ENCODE results near the gene KRR1.
"Not testable (repeated sequence)": the region's sequence is repeated elsewhere in the genome, so short reads cannot be mapped to it uniquely, and the experiment has no call there.

The KRR1 gene

DNA sequence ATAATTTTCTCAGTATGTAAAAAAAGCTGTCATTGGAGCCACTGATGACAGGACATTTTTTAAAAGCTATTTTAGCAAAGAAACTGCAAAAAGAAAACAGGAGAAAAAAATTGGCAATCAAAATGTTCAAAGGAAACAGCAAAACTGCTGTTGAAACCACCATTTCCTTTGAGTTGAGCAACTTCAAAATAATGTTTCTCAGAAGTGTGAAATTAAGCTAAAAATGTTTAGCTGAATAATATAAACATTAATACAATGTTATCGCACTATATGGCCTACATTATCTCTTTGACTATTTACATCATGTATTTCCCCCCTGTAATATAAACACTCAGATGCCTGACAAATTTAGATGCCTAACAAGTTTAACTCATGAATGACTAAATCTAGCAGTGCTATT, 54.2 kb downstream of the KRR1 start:
- no peak overlapping the region for H3K4me3 ChIP-seq (ENCODE audit: low read length in 2 of 2)
- no peaks in the 10 kb centered on the region for H3K9me3 ChIP-seq (ENCODE audit: control insufficient read depth in 2 of 2, low read length in 2 of 2)
- no peaks in the 10 kb centered on the region for H3K27me3 ChIP-seq (ENCODE audit: control insufficient read depth in 2 of 2, insufficient read depth in 2 of 2, low read length in 2 of 2)
- no peak overlapping the region for H3K9ac ChIP-seq (ENCODE audit: low read depth in 1 of 2, low read length in 2 of 2)
- no peaks in the 10 kb centered on the region for H3K36me3 ChIP-seq (ENCODE audit: control insufficient read depth in 2 of 2, insufficient read depth in 2 of 2, low read length in 2 of 2)
- no peak overlapping the region for H3K27ac ChIP-seq (ENCODE audit: low read depth in 2 of 2, low read length in 2 of 2)
- H3K4me1 ChIP-seq (ENCODE audit: control insufficient read depth in 2 of 2, insufficient read depth in 2 of 2, low read length in 2 of 2), result no peaks in the 10 kb centered on the region

DNA sequence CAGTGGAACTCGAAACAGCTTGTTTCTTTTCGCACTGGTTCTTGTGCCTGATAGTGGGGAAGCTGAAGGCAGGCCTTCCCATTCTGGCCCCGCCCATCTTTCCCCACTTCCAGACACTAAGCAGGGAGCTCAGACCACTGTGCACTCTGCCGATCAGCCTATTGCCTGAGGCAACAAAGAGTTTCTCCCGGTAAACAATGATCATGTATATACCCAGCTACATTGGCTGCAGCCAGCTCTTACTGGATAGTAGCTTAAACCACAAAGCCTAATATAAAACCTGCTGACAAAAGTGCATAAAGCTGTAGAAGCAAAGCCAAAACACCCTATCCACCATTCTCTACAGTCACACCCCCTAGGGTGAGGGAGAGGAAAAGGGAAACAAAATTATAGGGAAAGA, 55.6 kb downstream of the KRR1 start:
- H3K27ac ChIP-seq (ENCODE audit: low read depth in 2 of 2, low read length in 2 of 2), result no peak overlapping the region
- H3K4me1 ChIP-seq (ENCODE audit: control insufficient read depth in 2 of 2, insufficient read depth in 2 of 2, low read length in 2 of 2), result no peaks in the 10 kb centered on the region

DNA sequence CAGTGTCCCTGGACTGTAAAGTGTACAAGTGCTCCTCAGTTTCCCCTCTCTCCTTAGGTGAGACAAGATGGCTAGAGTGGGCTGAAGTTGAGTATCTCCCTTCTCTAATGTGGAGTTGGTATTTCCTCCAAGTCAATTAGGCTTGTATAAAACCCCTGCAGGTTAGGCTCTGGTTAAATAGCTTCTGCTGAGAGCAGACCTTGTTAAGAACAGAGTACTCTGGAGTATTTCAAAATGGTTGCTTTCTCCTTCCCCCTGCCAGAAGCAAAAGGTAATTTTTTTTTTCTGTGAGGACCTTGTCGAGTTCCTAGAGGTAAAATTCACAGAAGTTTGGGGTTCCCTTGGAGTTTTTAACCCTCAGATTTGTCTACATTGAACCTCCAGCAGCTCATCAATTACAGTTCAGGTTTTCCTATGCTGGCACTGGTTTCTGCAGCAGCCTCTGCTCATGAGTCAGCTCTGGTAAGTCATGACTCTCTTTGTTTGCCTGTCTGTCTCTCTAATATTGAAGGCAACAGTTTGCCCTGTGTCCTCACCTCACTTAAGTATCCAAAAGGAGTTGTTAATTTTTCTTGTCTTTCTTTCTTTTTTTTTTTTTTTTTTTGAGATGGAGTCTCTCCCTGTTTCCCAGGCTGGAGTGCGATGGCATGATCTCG, 58.6 kb downstream of the KRR1 start:
- H3K9me3 ChIP-seq (ENCODE audit: control insufficient read depth in 2 of 2, low read length in 2 of 2), result no peaks in the 10 kb centered on the region
- no peaks in the 10 kb centered on the region for H3K4me1 ChIP-seq (ENCODE audit: control insufficient read depth in 2 of 2, insufficient read depth in 2 of 2, low read length in 2 of 2)
- no peak overlapping the region for H3K27ac ChIP-seq (ENCODE audit: low read depth in 2 of 2, low read length in 2 of 2)
- no peaks in the 10 kb centered on the region for H3K36me3 ChIP-seq (ENCODE audit: control insufficient read depth in 2 of 2, insufficient read depth in 2 of 2, low read length in 2 of 2)
- no peaks in the 10 kb centered on the region for H3K27me3 ChIP-seq (ENCODE audit: control insufficient read depth in 2 of 2, insufficient read depth in 2 of 2, low read length in 2 of 2)
- H3K9ac ChIP-seq (ENCODE audit: low read depth in 1 of 2, low read length in 2 of 2), result no peak overlapping the region
- no peak overlapping the region for H3K4me3 ChIP-seq (ENCODE audit: low read length in 2 of 2)

More for the DNA sequence above, 55.6 kb downstream of the KRR1 start:
- Histone ChIP-seq H3K36me3 (ENCODE audit: control insufficient read depth in 2 of 2, insufficient read depth in 2 of 2, low read length in 2 of 2) (no peaks in the 10 kb centered on the region), H3K9me3 (ENCODE audit: control insufficient read depth in 2 of 2, low read length in 2 of 2) (no peaks in the 10 kb centered on the region), H3K27me3 (ENCODE audit: control insufficient read depth in 2 of 2, insufficient read depth in 2 of 2, low read length in 2 of 2) (no peaks in the 10 kb centered on the region), H3K9ac (ENCODE audit: low read depth in 1 of 2, low read length in 2 of 2) (no peak overlapping the region), H3K4me3 (ENCODE audit: low read length in 2 of 2) (no peak overlapping the region)

- Histone ChIP-seq H3K36me3 (ENCODE audit: control insufficient read depth in 2 of 2, insufficient read depth in 2 of 2, low read length in 2 of 2) (no peaks in the 10 kb centered on the region), H3K9me3 (ENCODE audit: control insufficient read depth in 2 of 2, low read length in 2 of 2) (no peaks in the 10 kb centered on the region), H3K9ac (ENCODE audit: low read depth in 1 of 2, low read length in 2 of 2) (no peak overlapping the region), H3K4me1 (ENCODE audit: control insufficient read depth in 2 of 2, insufficient read depth in 2 of 2, low read length in 2 of 2) (no peaks in the 10 kb centered on the region), H3K27me3 (ENCODE audit: control insufficient read depth in 2 of 2, insufficient read depth in 2 of 2, low read length in 2 of 2) (no peaks in the 10 kb centered on the region), H3K4me3 (ENCODE audit: low read length in 2 of 2) (no peak overlapping the region), H3K27ac (ENCODE audit: low read depth in 2 of 2, low read length in 2 of 2) (no peak overlapping the region)
Measured at GRCh38 chr12:75447691-75448393, 63.6 kb downstream of the KRR1 start.

DNA sequence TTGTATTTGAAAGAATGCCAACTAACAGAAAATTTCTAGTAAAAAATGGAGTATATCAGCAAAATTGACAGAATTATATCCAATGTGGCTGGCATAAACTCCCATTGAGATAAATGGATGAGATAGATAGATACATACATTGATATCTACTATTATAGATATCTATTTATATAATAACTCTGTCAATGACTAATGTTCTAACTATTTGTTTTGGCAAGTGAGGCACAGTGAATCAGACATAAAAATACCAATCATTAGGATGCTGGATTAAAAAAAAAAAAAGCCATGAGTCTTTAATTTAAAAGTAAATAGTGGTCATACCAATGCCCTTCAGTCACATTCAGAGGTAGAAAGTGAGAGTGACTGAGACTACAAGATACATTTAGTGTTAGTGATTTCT, 64.6 kb downstream of the KRR1 start:
- Histone ChIP-seq H3K9ac (ENCODE audit: low read depth in 1 of 2, low read length in 2 of 2) (no peak overlapping the region), H3K36me3 (ENCODE audit: control insufficient read depth in 2 of 2, insufficient read depth in 2 of 2, low read length in 2 of 2) (no peaks in the 10 kb centered on the region), H3K27ac (ENCODE audit: low read depth in 2 of 2, low read length in 2 of 2) (no peak overlapping the region), H3K4me1 (ENCODE audit: control insufficient read depth in 2 of 2, insufficient read depth in 2 of 2, low read length in 2 of 2) (peaks cover 0 to 2% of the 10 kb centered on the region in 2 donors), H3K4me3 (ENCODE audit: low read length in 2 of 2) (no peak overlapping the region), H3K9me3 (ENCODE audit: control insufficient read depth in 2 of 2, low read length in 2 of 2) (no peaks in the 10 kb centered on the region), H3K27me3 (ENCODE audit: control insufficient read depth in 2 of 2, insufficient read depth in 2 of 2, low read length in 2 of 2) (no peaks in the 10 kb centered on the region)

- not testable (repeated sequence) for H3K4me3 ChIP-seq (ENCODE audit: low read length in 2 of 2); H3K27me3 ChIP-seq (ENCODE audit: control insufficient read depth in 2 of 2, insufficient read depth in 2 of 2, low read length in 2 of 2); H3K4me1 ChIP-seq (ENCODE audit: control insufficient read depth in 2 of 2, insufficient read depth in 2 of 2, low read length in 2 of 2); H3K9ac ChIP-seq (ENCODE audit: low read depth in 1 of 2, low read length in 2 of 2); H3K36me3 ChIP-seq (ENCODE audit: control insufficient read depth in 2 of 2, insufficient read depth in 2 of 2, low read length in 2 of 2); H3K9me3 ChIP-seq (ENCODE audit: control insufficient read depth in 2 of 2, low read length in 2 of 2); H3K27ac ChIP-seq (ENCODE audit: low read depth in 2 of 2, low read length in 2 of 2)
Measured at GRCh38 chr12:75445137-75445507, 66.3 kb downstream of the KRR1 start.

DNA sequence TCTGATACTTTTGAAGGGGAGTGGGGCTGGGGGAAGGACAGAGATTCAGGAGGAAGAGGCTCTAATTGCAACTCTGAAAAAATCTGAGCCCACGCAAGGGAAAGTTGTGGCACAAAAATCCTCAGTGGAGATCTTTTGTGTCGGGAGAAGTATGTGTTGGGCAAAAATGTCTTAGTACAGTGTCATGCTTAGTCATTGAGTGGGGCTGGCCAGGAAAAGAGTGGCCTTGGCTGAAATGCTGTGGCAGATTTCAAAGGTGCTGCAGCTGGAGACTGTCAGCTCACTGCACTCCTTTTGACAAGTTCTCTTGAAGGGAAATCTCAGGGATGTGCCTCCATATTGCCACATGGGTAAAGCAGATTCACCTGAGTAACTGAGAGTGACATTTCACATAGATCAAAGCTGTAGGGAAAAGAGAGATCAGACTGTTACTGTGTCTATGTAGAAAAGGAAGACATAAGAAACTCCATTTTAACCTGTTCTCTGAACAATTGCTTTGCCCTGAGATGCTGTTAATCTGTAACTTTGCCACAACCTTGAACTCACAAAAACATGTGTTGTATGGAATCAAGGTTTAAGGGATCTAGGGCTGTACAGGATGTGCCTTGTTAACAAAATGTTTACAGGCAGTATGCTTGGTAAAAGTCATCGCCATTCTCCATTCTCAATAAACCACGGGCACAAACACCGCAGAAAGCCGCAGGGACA, 66.8 kb downstream of the KRR1 start:
- no peaks in the 10 kb centered on the region for H3K9me3 ChIP-seq (ENCODE audit: control insufficient read depth in 2 of 2, low read length in 2 of 2)
- no peak overlapping the region for H3K4me3 ChIP-seq (ENCODE audit: low read length in 2 of 2)
- H3K27ac ChIP-seq (ENCODE audit: low read depth in 2 of 2, low read length in 2 of 2), result no peak overlapping the region
- H3K36me3 ChIP-seq (ENCODE audit: control insufficient read depth in 2 of 2, insufficient read depth in 2 of 2, low read length in 2 of 2), result no peaks in the 10 kb centered on the region
- H3K27me3 ChIP-seq (ENCODE audit: control insufficient read depth in 2 of 2, insufficient read depth in 2 of 2, low read length in 2 of 2), result no peaks in the 10 kb centered on the region
- no peak overlapping the region for H3K9ac ChIP-seq (ENCODE audit: low read depth in 1 of 2, low read length in 2 of 2)
- peaks cover 0 to 2% of the 10 kb centered on the region in 2 donors for H3K4me1 ChIP-seq (ENCODE audit: control insufficient read depth in 2 of 2, insufficient read depth in 2 of 2, low read length in 2 of 2)

DNA sequence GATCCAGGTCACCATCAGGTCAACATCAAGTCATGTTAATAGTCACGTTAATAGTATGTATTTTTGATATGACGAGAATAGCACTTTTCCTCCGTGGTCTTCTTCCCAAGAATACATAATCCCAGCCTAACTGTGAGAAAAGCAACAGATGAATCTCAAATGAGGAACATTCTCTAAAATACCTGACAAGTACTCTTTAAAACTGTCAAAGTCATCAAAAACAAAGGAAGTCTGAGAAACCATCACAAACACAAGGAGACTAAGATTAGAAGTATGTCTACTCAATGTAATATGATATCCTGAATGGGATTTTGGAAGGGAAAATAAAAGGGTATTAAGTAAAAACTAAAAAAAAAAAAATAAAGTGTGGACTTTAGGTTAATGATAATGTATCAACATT, 67.7 kb downstream of the KRR1 start:
- Histone ChIP-seq H3K9me3 (ENCODE audit: control insufficient read depth in 2 of 2, low read length in 2 of 2) (no peaks in the 10 kb centered on the region), H3K27me3 (ENCODE audit: control insufficient read depth in 2 of 2, insufficient read depth in 2 of 2, low read length in 2 of 2) (no peaks in the 10 kb centered on the region), H3K36me3 (ENCODE audit: control insufficient read depth in 2 of 2, insufficient read depth in 2 of 2, low read length in 2 of 2) (no peaks in the 10 kb centered on the region), H3K4me3 (ENCODE audit: low read length in 2 of 2) (no peak overlapping the region), H3K9ac (ENCODE audit: low read depth in 1 of 2, low read length in 2 of 2) (no peak overlapping the region), H3K4me1 (ENCODE audit: control insufficient read depth in 2 of 2, insufficient read depth in 2 of 2, low read length in 2 of 2) (peaks cover 0 to 2% of the 10 kb centered on the region in 2 donors), H3K27ac (ENCODE audit: low read depth in 2 of 2, low read length in 2 of 2) (no peak overlapping the region)

- not testable (repeated sequence) for H3K27me3 ChIP-seq (ENCODE audit: control insufficient read depth in 2 of 2, insufficient read depth in 2 of 2, low read length in 2 of 2); H3K4me3 ChIP-seq (ENCODE audit: low read length in 2 of 2); H3K36me3 ChIP-seq (ENCODE audit: control insufficient read depth in 2 of 2, insufficient read depth in 2 of 2, low read length in 2 of 2); H3K9me3 ChIP-seq (ENCODE audit: control insufficient read depth in 2 of 2, low read length in 2 of 2); H3K9ac ChIP-seq (ENCODE audit: low read depth in 1 of 2, low read length in 2 of 2); H3K27ac ChIP-seq (ENCODE audit: low read depth in 2 of 2, low read length in 2 of 2); H3K4me1 ChIP-seq (ENCODE audit: control insufficient read depth in 2 of 2, insufficient read depth in 2 of 2, low read length in 2 of 2)
Measured at GRCh38 chr12:75442454-75442853, 69.0 kb downstream of the KRR1 start.

DNA sequence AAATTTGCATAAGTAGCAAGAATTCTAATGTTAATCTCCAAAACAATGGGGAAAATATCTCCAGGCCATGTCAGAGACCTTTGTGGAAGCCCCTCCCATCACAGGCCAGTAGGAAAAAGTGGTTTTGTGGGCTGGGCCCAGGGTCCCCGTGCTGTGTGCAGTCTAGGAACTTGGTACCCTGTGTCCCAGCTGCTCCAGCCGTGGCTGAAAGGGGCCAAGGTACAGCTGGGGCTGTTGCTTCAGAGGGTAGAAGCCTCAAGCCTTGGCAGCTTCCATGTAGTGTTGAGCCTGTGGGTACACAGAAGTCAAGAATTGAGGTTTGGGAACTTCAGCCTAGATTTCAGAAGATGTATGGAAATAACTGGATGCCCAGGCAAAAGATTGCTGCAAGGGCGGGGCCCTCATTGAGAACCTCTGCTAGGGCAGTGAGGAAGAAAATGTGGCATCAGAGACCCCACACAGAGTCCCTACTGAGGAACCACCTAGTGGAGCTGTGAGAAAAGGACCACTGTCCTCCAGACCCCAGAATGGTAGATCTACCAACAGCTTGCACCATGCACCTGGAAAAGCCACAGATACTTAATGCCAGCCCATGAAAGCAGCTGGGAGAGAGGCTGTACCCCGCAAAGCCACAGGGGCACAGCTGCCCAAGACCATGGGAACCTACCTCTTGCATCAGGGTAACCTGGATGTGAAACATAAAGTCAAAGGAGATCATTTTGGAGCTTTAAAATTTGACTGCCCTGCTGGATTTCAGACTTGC, 69.5 kb downstream of the KRR1 start:
- not testable (repeated sequence) for H3K9me3 ChIP-seq (ENCODE audit: control insufficient read depth in 2 of 2, low read length in 2 of 2); H3K27me3 ChIP-seq (ENCODE audit: control insufficient read depth in 2 of 2, insufficient read depth in 2 of 2, low read length in 2 of 2); H3K36me3 ChIP-seq (ENCODE audit: control insufficient read depth in 2 of 2, insufficient read depth in 2 of 2, low read length in 2 of 2); H3K27ac ChIP-seq (ENCODE audit: low read depth in 2 of 2, low read length in 2 of 2); H3K4me3 ChIP-seq (ENCODE audit: low read length in 2 of 2); H3K9ac ChIP-seq (ENCODE audit: low read depth in 1 of 2, low read length in 2 of 2); H3K4me1 ChIP-seq (ENCODE audit: control insufficient read depth in 2 of 2, insufficient read depth in 2 of 2, low read length in 2 of 2)
